Measurements from ENCODE around the gene LCN1.
"Not testable (repeated sequence)": the region's sequence is repeated elsewhere in the genome, so short reads cannot be mapped to it uniquely, and the experiment has no call there.

LCN1 gene

GRCh38 chr9:135534826-135535225 lies 13.6 kb downstream of the LCN1 start:
- not testable (repeated sequence) for H3K27me3 ChIP-seq (ENCODE audit: control insufficient read depth, insufficient read depth, low read length); H3K36me3 ChIP-seq (ENCODE audit: control insufficient read depth, insufficient read depth, low read length); H3K9me3 ChIP-seq (ENCODE audit: control insufficient read depth, low read length); H3K4me3 ChIP-seq (ENCODE audit: low read length); H3K4me1 ChIP-seq (ENCODE audit: control insufficient read depth, insufficient read depth, low read length); H3K9ac ChIP-seq (ENCODE audit: low read length)

- not testable (repeated sequence) for H3K9ac ChIP-seq (ENCODE audit: low read length); H3K27me3 ChIP-seq (ENCODE audit: control insufficient read depth, insufficient read depth, low read length); H3K4me3 ChIP-seq (ENCODE audit: low read length); H3K4me1 ChIP-seq (ENCODE audit: control insufficient read depth, insufficient read depth, low read length); H3K9me3 ChIP-seq (ENCODE audit: control insufficient read depth, low read length); H3K36me3 ChIP-seq (ENCODE audit: control insufficient read depth, insufficient read depth, low read length)
These were observed 14.4 kb downstream of the LCN1 start for GRCh38 chr9:135535631-135536030.

- Histone ChIP-seq H3K9me3 (ENCODE audit: control insufficient read depth, low read length) (no peaks in the 10 kb centered on the region), H3K4me1 (ENCODE audit: control insufficient read depth, insufficient read depth, low read length) (no peaks in the 10 kb centered on the region), H3K4me3 (ENCODE audit: low read length) (no peak overlapping the region), H3K27me3 (ENCODE audit: control insufficient read depth, insufficient read depth, low read length) (no peaks in the 10 kb centered on the region), H3K9ac (ENCODE audit: low read length) (no peak overlapping the region), H3K36me3 (ENCODE audit: control insufficient read depth, insufficient read depth, low read length) (no peaks in the 10 kb centered on the region)
These were observed 15.0 kb downstream of the LCN1 start for GRCh38 chr9:135536216-135536615.

DNA sequence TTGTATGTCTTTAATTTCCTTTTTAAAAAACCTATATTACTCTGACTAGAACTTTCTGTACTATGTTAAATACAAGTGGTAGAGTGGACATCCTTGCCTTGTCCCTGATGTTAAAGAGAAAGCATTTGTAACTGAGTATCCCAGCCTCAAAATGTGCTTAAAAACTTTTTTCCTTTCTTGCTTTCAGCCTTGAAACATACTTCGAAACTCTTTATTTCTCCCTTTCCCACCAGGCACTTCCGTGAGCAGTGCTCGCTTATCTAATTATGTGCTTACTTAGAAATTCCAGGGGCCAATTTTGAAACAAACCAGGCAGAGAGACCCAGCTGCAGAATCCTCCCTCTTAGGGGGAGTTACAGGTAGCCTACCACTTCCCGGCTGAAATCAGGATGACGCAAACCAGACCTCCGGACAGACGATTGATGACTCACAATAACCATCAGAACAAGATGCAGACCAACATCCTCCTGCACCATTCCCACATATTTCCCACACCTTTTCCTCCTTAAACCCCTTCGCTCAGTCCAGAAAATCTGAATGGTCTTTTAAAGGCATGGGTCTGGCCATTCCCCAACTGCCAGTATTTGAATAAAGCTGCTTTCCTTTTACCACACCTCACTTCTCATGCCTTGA lies 22.1 kb downstream of the LCN1 start:
- H3K9me3 ChIP-seq (ENCODE audit: control insufficient read depth, low read length); H3K36me3 ChIP-seq (ENCODE audit: control insufficient read depth, insufficient read depth, low read length); H3K27me3 ChIP-seq (ENCODE audit: control insufficient read depth, insufficient read depth, low read length); H3K4me3 ChIP-seq (ENCODE audit: low read length); H3K9ac ChIP-seq (ENCODE audit: low read length); H3K4me1 ChIP-seq (ENCODE audit: control insufficient read depth, insufficient read depth, low read length): not testable (repeated sequence)

- Histone ChIP-seq H3K9ac (ENCODE audit: low read length) (no peak overlapping the region), H3K4me3 (ENCODE audit: low read length) (no peak overlapping the region), H3K9me3 (ENCODE audit: control insufficient read depth, low read length) (no peaks in the 10 kb centered on the region), H3K36me3 (ENCODE audit: control insufficient read depth, insufficient read depth, low read length) (no peaks in the 10 kb centered on the region), H3K27me3 (ENCODE audit: control insufficient read depth, insufficient read depth, low read length) (no peaks in the 10 kb centered on the region), H3K4me1 (ENCODE audit: control insufficient read depth, insufficient read depth, low read length) (no peaks in the 10 kb centered on the region)
These were observed 23.9 kb downstream of the LCN1 start for GRCh38 chr9:135544981-135545635.

GRCh38 chr9:135545646-135546176 lies 24.5 kb downstream of the LCN1 start, which contains the start of gene OBP2A:
Gene OBP2A, plus strand, starts transcription at chr9:135546126. Its CDS starts 55 bp downstream, at chr9:135546181.
- not testable (repeated sequence) for H3K27me3 ChIP-seq (ENCODE audit: control insufficient read depth, insufficient read depth, low read length); H3K4me1 ChIP-seq (ENCODE audit: control insufficient read depth, insufficient read depth, low read length); H3K9ac ChIP-seq (ENCODE audit: low read length); H3K4me3 ChIP-seq (ENCODE audit: low read length); H3K9me3 ChIP-seq (ENCODE audit: control insufficient read depth, low read length); H3K36me3 ChIP-seq (ENCODE audit: control insufficient read depth, insufficient read depth, low read length)

- not testable (repeated sequence) for H3K27me3 ChIP-seq (ENCODE audit: control insufficient read depth, insufficient read depth, low read length); H3K4me3 ChIP-seq (ENCODE audit: low read length); H3K9me3 ChIP-seq (ENCODE audit: control insufficient read depth, low read length); H3K36me3 ChIP-seq (ENCODE audit: control insufficient read depth, insufficient read depth, low read length); H3K9ac ChIP-seq (ENCODE audit: low read length); H3K4me1 ChIP-seq (ENCODE audit: control insufficient read depth, insufficient read depth, low read length)
These were observed 25.8 kb downstream of the LCN1 start for GRCh38 chr9:135546792-135547617.

DNA sequence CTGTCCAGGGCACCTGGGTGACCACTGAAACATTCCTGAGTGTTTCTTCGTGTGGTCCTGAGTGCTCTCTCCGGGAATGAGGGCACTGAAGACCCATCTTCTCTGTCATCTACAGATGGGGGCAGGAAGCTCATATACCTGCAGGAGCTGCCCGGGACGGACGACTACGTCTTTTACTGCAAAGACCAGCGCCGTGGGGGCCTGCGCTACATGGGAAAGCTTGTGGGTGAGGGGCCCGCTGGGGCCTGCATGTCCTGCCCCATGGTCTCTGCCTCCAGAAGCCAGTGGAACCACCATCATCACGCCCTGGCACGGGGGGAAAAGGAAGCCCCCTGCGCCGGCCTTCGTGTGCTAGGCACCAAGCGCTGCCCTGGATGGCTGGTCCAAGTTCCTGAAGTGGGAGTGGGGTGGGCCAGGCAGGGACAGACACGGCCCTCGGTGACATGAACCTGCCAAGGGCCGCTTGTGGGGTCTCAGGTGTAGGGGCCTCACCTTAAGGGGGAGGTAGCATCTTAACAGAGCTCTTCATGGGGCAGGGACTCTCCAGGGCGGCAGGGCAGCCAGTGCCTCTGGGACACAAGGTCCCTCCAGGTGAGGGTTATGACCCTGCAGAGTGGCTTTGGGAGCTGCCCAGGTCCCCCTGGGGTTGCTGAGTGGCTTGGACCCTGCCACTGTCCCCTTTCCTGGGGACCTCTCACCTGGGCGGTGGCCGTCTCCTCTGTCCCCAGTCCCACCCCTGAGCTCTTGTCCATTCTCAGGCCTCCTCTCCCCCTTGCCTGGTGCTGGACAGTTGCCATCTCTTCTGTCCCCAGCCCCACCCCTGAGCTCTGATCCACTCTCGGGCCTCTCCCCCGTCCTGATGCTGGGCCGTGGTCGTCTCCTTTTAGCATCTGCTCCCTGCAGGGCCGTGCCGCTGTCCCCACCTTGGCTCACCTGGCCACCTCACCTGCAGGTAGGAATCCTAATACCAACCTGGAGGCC lies 26.8 kb downstream of the LCN1 start:
- Histone ChIP-seq H3K4me3 (ENCODE audit: low read length) (no peak overlapping the region), H3K9ac (ENCODE audit: low read length) (no peak overlapping the region)

DNA sequence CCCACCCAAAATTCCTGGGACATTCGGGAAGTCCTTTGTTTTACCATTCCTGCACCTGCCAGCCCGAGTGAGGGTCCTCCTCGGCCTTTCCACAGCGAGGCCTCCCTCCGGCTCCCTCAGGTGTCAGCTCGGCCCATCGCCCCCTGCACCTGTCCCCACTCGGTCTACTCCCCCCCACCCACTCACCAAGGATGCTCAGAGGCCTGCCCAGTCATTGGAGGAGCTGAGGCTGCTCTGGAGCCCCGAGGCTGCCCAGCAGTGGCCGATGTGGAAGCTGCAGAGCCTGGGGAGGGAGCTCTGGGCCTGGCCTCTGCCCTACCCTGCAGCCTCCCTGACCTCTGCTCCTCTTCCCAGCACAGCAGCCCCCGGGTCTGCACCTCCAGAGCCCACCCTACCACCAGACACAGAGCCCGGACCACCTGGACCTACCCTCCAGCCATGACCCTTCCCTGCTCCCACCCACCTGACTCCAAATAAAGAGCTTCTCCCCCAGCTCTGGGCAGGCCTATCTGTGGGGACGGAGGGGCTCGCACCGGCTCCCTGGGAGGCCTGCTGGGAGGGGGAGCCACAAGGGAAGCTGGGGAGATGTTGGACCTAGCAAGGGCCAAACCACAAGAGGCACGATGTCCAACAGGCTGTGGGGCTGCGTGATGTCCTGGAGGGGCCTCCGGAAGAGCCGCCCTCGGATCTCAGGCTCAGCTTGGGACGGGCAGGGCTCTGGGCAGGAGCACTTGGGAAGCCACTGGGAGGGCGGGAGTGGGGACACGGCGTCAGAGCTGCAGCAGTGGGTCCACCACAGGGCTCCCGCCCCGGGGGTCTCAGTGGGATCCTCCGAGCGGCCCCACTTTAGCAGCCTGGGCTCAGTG lies 28.5 kb downstream of the LCN1 start:
- H3K9ac ChIP-seq (ENCODE audit: low read length); H3K4me1 ChIP-seq (ENCODE audit: control insufficient read depth, insufficient read depth, low read length): not testable (repeated sequence)

More for the DNA sequence above, 26.8 kb downstream of the LCN1 start:
- Histone ChIP-seq H3K9me3 (ENCODE audit: control insufficient read depth, low read length) (no peaks in the 10 kb centered on the region), H3K4me1 (ENCODE audit: control insufficient read depth, insufficient read depth, low read length) (no peaks in the 10 kb centered on the region), H3K36me3 (ENCODE audit: control insufficient read depth, insufficient read depth, low read length) (no peaks in the 10 kb centered on the region), H3K27me3 (ENCODE audit: control insufficient read depth, insufficient read depth, low read length) (no peaks in the 10 kb centered on the region)

DNA sequence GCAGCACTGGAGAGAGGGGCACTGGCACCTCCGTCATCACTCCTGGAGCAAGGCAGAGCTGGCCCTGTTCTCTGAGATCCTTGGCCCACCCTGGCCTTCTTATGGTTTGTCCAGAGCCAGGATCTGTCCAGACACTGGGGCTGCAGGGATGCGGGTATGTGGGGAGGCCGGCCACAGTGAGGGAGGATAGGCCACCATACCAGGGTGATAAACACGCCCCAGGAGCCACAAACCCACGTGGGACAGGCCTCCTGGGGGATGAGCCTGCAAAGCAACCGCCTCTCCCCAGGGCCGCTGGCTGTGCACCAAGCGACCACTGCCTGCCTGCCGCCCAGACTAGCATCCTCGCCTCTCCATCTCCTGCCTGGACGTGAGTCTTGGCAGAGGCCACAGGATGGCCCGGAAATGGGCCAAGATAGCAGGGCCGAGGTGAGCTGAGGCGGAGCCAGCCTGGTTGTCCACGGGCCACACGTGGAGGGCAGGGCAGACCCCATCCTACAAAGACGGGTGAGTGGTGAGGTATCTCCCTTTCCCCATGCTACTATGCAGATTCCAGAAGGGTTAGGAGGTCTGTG lies 29.2 kb downstream of the LCN1 start:
- Histone ChIP-seq H3K36me3 (ENCODE audit: control insufficient read depth, insufficient read depth, low read length) (no peaks in the 10 kb centered on the region), H3K9ac (ENCODE audit: low read length) (no peak overlapping the region), H3K4me1 (ENCODE audit: control insufficient read depth, insufficient read depth, low read length) (no peaks in the 10 kb centered on the region), H3K27me3 (ENCODE audit: control insufficient read depth, insufficient read depth, low read length) (no peaks in the 10 kb centered on the region), H3K4me3 (ENCODE audit: low read length) (no peak overlapping the region), H3K9me3 (ENCODE audit: control insufficient read depth, low read length) (no peaks in the 10 kb centered on the region)

More for the DNA sequence above, 28.5 kb downstream of the LCN1 start:
- H3K4me3 ChIP-seq (ENCODE audit: low read length); H3K36me3 ChIP-seq (ENCODE audit: control insufficient read depth, insufficient read depth, low read length); H3K27me3 ChIP-seq (ENCODE audit: control insufficient read depth, insufficient read depth, low read length); H3K9me3 ChIP-seq (ENCODE audit: control insufficient read depth, low read length): not testable (repeated sequence)

All from mucosa of stomach (tissue), 1 donor.